CD14-positive monocyte (primary cell): ENCODE data around the gene CYP2W1. TPM values are rescaled to one million over a fixed set of nuclear protein-coding genes. Genes with fewer than 3 reads are reported as not detected.

Experiments used
- DNase-seq, 3 donors: peaks; one replicate each; pipeline ENCODE4 v3.0.0-alpha.2; 2011 to 2022
- H2AFZ ChIP-seq: 2 replicates; pipeline ENCODE4 v1.6.0; 2012; ENCODE audit warnings: mild to moderate bottlenecking, low read depth, low read length, inconsistent platforms; ENCODE audit not compliant: insufficient read depth, poor library complexity, severe bottlenecking
- H3K27ac ChIP-seq, 2 donors: 1 replicate in 1 of 2; 2 replicates in 1 of 2; pipeline ENCODE4 v1.5.1; 2012 to 2013; ENCODE audit warnings: low read length in 2 of 2, control low read depth in 1 of 2, inconsistent platforms in 1 of 2, low read depth in 1 of 2, mild to moderate bottlenecking in 1 of 2
- H3K27me3 ChIP-seq, 2 donors: one replicate each; pipeline versions ENCODE4 v1.6.0 to v1.6.1; 2011 to 2013; ENCODE audit warnings: low read length in 2 of 2; ENCODE audit not compliant: control insufficient read depth in 2 of 2, insufficient read depth in 2 of 2
- H3K36me3 ChIP-seq, 2 donors: replicated peaks in 1 of 2; 1 replicate in 1 of 2; 2 replicates in 1 of 2; pipeline versions ENCODE4 v1.5.1 to v1.6.1; 2012 to 2013; ENCODE audit warnings: low read length in 2 of 2, control low read depth in 1 of 2, inconsistent platforms in 1 of 2, mild to moderate bottlenecking in 1 of 2; ENCODE audit not compliant: insufficient read depth in 2 of 2, control insufficient read depth in 1 of 2
- H3K4me1 ChIP-seq, 2 donors: 1 replicate in 1 of 2; 2 replicates in 1 of 2; pipeline versions ENCODE4 v1.5.1 to v1.6.1; 2012 to 2013; ENCODE audit warnings: low read length in 2 of 2, control low read depth in 1 of 2, inconsistent platforms in 1 of 2, mild to moderate bottlenecking in 1 of 2, moderate library complexity in 1 of 2; ENCODE audit not compliant: insufficient read depth in 2 of 2, control insufficient read depth in 1 of 2
- H3K4me2 ChIP-seq: replicated peaks from 2 replicates; pipeline ENCODE3; 2012; ENCODE audit warnings: low read length, moderate library complexity, mild to moderate bottlenecking; ENCODE audit not compliant: poor library complexity, severe bottlenecking; ENCODE audit errors: extremely low read depth
- H3K4me3 ChIP-seq, 3 experiments: fragments of 200-600 bp in 1 of 3; sonication (generic) in 1 of 3; replicated peaks in 1 of 3; 1 replicate in 2 of 3; 2 replicates in 1 of 3; pipeline ENCODE4 v1.5.1; 2011 to 2013; ENCODE audit warnings: low read length in 3 of 3, mild to moderate bottlenecking in 3 of 3, control low read depth in 2 of 3, low read depth in 2 of 3, inconsistent platforms in 1 of 3, moderate library complexity in 1 of 3
- H3K79me2 ChIP-seq: 2 replicates; pipeline ENCODE4 v1.6.0; 2012; ENCODE audit warnings: mild to moderate bottlenecking, control low read depth, inconsistent platforms, low read length, moderate library complexity; ENCODE audit not compliant: insufficient read depth
- H3K9ac ChIP-seq: 2 replicates; pipeline ENCODE4 v1.6.0; 2017; ENCODE audit warnings: low read length, mild to moderate bottlenecking; ENCODE audit not compliant: insufficient read depth, poor library complexity, severe bottlenecking
- H3K9me3 ChIP-seq, 2 donors: replicated peaks in 1 of 2; 1 replicate in 1 of 2; 2 replicates in 1 of 2; pipeline versions ENCODE4 v1.5.1 to v1.6.1; 2012 to 2013; ENCODE audit warnings: low read length in 2 of 2, control low read depth in 1 of 2; ENCODE audit not compliant: control insufficient read depth in 1 of 2, insufficient read depth in 1 of 2
- H4K20me1 ChIP-seq: 2 replicates; pipeline ENCODE4 v1.6.0; 2012; ENCODE audit warnings: mild to moderate bottlenecking, low read length, control low read depth, moderate library complexity; ENCODE audit not compliant: insufficient read depth
- H3K27ac Mint-ChIP-seq, 7 donors: one replicate each; pipeline ENCODE4 v1.8.0; 2020; ENCODE audit warnings: mild to moderate bottlenecking in 7 of 7, mixed read lengths in 7 of 7, moderate library complexity in 6 of 7, inconsistent platforms in 2 of 7
- H3K27me3 Mint-ChIP-seq, 3 donors: one replicate each; pipeline ENCODE4 v1.8.0; 2021 to 2022; ENCODE audit warnings: low read depth in 3 of 3, mild to moderate bottlenecking in 3 of 3, mixed read lengths in 3 of 3, moderate library complexity in 3 of 3, inconsistent platforms in 1 of 3
- H3K36me3 Mint-ChIP-seq, 2 donors: one replicate each; pipeline ENCODE4 v1.8.0; 2020; ENCODE audit warnings: mixed read lengths in 2 of 2, inconsistent platforms in 1 of 2, mild to moderate bottlenecking in 1 of 2
- H3K4me1 Mint-ChIP-seq: one replicate; pipeline ENCODE4 v1.8.0; 2020; ENCODE audit warnings: mild to moderate bottlenecking, mixed read lengths
- H3K4me3 Mint-ChIP-seq, 2 donors: one replicate each; pipeline ENCODE4 v1.8.0; 2020; ENCODE audit warnings: mild to moderate bottlenecking in 2 of 2, mixed read lengths in 2 of 2, moderate library complexity in 1 of 2
- H3K9me3 Mint-ChIP-seq, 7 donors: one replicate each; pipeline ENCODE4 v1.8.0; 2020 to 2022; ENCODE audit warnings: mixed read lengths in 7 of 7, mild to moderate bottlenecking in 6 of 7, moderate library complexity in 6 of 7, inconsistent platforms in 2 of 7
- CTCF ChIP-seq: fragments of 200-600 bp; IDR thresholded peaks from one replicate; pipeline ENCODE4 v1.8.0; 2022; ENCODE audit warnings: antibody characterized with exemption, mild to moderate bottlenecking
- WGBS: methylation state at CpG from one replicate; pipeline ENCODE4 v1.1.5; 2013; ENCODE audit warnings: missing lambda C conversion rate; ENCODE audit not compliant: insufficient coverage; 5-methylcytosine and 5-hydroxymethylcytosine counted together
- intact Hi-C, 2 donors: fragments of 100-400 bp; cut with micrococcal nuclease; formaldehyde crosslinking; loops; one replicate each; pipeline versions ENCODE4 v1.15.0 to v1.15.1; 2023
- polyA plus RNA-seq, 3 donors: library from polyadenylated mRNA; depleted of rRNA in 1 of 3; unstranded in 2 of 3; stranded (reverse) in 1 of 3; fragments of 300-500 nt in 2 of 3; fragments of >200 nt in 1 of 3; fragmentation: Illumina TruSeq in 2 of 3; gene quantifications; 1 replicate in 2 of 3; 2 replicates in 1 of 3; pipeline ENCODE4 v1.2.3, GENCODE V29; 2012 to 2021

The CYP2W1 gene
- polyA plus RNA-seq, 3 donors = not detected

GRCh38 chr7:1021931-1022330 lies 39.0 kb downstream of the CYP2W1 start:
- Mint-ChIP-seq H3K9me3 (peaks cover 28 to 43% (median 35%) of the 10 kb centered on the region in 7 donors), H3K4me3 (no peak overlapping the region), H3K36me3 (peaks cover 30 to 62% of the 10 kb centered on the region in 2 donors), H3K27me3 (peaks cover 1 to 4% (median 2%) of the 10 kb centered on the region in 3 donors), H3K4me1 (peaks cover 22% of the 10 kb centered on the region), H3K27ac (no peak overlapping the region)
- WGBS = 98% methylated on average over 25 of the region's 25 CpGs
- no peak overlapping the region for H3K4me2 ChIP-seq
- no peak for DNase-seq
- H4K20me1 ChIP-seq = peaks cover 78% of the 10 kb centered on the region
- no peak overlapping the region for H3K9ac ChIP-seq
- no peaks in the 10 kb centered on the region for H3K27me3 ChIP-seq
- H2AFZ ChIP-seq = no peak overlapping the region
- H3K27ac ChIP-seq = no peak overlapping the region
- H3K79me2 ChIP-seq = peaks cover 36% of the 10 kb centered on the region
- TF ChIP-seq CTCF = no peak
- intact Hi-C loops = no loop called here
- peaks cover 21 to 32% of the 10 kb centered on the region in 2 donors for H3K4me1 ChIP-seq
- H3K4me3 ChIP-seq = no peak overlapping the region
- peaks cover 20 to 36% of the 10 kb centered on the region in 2 donors for H3K9me3 ChIP-seq
- H3K36me3 ChIP-seq = peaks cover 9 to 31% of the 10 kb centered on the region in 2 donors

- H4K20me1 ChIP-seq = peaks cover 74% of the 10 kb centered on the region
- H3K4me2 ChIP-seq = no peak overlapping the region
- intact Hi-C loops = no loop called here
- Mint-ChIP-seq H3K27ac (no peak overlapping the region), H3K9me3 (peaks cover 28 to 42% (median 34%) of the 10 kb centered on the region in 7 donors), H3K4me3 (no peak overlapping the region), H3K36me3 (peaks cover 31 to 62% of the 10 kb centered on the region in 2 donors), H3K27me3 (peaks cover 2 to 4% (median 2%) of the 10 kb centered on the region in 3 donors), H3K4me1 (peaks cover 25% of the 10 kb centered on the region)
- no peaks in the 10 kb centered on the region for H3K27me3 ChIP-seq
- no peak overlapping the region for H3K9ac ChIP-seq
- no peak for TF ChIP-seq CTCF
- H2AFZ ChIP-seq = no peak overlapping the region
- peaks cover 37% of the 10 kb centered on the region for H3K79me2 ChIP-seq
- H3K27ac ChIP-seq = no peak overlapping the region
- no peak overlapping the region for H3K4me3 ChIP-seq
- H3K36me3 ChIP-seq = peaks cover 9 to 31% of the 10 kb centered on the region in 2 donors
- peaks cover 25 to 36% of the 10 kb centered on the region in 2 donors for H3K4me1 ChIP-seq
- DNase-seq = no peak
- 98% methylated on average over 13 of the region's 17 CpGs for WGBS
- peaks cover 20 to 36% of the 10 kb centered on the region in 2 donors for H3K9me3 ChIP-seq
Observed at GRCh38 chr7:1022356-1022755, 39.4 kb downstream of the CYP2W1 start.
